Dermis blood vessel endothelial cell (primary cell): ENCODE data around the gene LTBP4. TPM values are rescaled to one million over a fixed set of nuclear protein-coding genes. Genes with fewer than 3 reads are reported as not detected.
A peak's percentile ranks its signal among the peaks of the same experiment; 100 is the strongest.
"Not testable (repeated sequence)": the region's sequence is repeated elsewhere in the genome, so short reads cannot be mapped to it uniquely, and the experiment has no call there.

Source experiments
- DNase-seq: peaks from one replicate; pipeline ENCODE4 v3.0.0; 2010
- total RNA-seq: library from RNA; depleted of rRNA; stranded (reverse); fragments of >200 nt; gene quantifications from 2 replicates; pipeline ENCODE4 v1.2.3, GENCODE V29; 2014

LTBP4 gene, protein sequence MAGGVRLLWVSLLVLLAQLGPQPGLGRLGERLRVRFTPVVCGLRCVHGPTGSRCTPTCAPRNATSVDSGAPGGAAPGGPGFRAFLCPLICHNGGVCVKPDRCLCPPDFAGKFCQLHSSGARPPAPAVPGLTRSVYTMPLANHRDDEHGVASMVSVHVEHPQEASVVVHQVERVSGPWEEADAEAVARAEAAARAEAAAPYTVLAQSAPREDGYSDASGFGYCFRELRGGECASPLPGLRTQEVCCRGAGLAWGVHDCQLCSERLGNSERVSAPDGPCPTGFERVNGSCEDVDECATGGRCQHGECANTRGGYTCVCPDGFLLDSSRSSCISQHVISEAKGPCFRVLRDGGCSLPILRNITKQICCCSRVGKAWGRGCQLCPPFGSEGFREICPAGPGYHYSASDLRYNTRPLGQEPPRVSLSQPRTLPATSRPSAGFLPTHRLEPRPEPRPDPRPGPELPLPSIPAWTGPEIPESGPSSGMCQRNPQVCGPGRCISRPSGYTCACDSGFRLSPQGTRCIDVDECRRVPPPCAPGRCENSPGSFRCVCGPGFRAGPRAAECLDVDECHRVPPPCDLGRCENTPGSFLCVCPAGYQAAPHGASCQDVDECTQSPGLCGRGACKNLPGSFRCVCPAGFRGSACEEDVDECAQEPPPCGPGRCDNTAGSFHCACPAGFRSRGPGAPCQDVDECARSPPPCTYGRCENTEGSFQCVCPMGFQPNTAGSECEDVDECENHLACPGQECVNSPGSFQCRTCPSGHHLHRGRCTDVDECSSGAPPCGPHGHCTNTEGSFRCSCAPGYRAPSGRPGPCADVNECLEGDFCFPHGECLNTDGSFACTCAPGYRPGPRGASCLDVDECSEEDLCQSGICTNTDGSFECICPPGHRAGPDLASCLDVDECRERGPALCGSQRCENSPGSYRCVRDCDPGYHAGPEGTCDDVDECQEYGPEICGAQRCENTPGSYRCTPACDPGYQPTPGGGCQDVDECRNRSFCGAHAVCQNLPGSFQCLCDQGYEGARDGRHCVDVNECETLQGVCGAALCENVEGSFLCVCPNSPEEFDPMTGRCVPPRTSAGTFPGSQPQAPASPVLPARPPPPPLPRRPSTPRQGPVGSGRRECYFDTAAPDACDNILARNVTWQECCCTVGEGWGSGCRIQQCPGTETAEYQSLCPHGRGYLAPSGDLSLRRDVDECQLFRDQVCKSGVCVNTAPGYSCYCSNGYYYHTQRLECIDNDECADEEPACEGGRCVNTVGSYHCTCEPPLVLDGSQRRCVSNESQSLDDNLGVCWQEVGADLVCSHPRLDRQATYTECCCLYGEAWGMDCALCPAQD (N-terminal part only)
- 16.8 and 25.2 TPM in 2 replicates for total RNA-seq

DNA sequence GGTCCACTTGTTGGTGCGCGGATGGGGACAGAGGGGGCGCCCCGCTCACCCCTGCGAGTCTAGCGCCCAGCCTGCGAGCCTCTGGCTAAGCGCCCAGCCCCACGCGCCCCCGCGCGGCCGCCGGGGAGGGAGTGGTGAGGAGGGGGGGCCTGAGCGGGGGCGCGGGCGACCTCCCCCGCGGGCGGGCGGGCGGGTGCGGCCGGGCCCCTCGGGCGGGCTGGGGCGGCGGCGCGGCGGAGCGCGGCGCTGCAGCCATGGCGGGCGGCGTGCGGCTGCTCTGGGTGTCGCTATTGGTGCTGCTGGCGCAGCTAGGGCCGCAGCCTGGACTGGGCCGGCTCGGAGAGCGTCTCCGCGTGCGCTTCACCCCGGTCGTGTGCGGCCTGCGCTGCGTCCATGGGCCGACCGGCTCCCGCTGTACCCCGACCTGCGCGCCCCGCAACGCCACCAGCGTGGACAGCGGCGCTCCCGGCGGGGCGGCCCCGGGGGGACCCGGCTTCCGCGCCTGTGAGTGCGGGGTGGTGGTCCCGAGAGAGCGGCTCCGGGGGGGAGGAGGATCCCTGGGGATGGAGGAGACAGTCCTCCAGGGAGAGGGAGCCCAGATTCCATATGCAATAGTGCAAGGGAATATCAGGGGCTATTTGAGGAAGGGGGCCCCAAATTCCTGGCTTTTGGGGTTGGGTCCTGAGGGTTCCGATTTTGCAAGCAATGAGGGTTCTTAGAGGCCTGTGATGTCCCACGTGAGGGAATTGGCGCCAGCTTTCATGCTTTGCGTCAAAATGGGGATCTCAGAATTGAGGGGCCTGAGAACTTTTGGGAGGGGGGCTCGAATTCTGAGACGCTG is at the start of gene LTBP4:
TSS of gene LTBP4 (plus strand) at position 236 of the 841 bp plus-strand sequence. CDS start at position 255, 19 bp downstream.
- peak; percentile 43 for DNase-seq

DNA sequence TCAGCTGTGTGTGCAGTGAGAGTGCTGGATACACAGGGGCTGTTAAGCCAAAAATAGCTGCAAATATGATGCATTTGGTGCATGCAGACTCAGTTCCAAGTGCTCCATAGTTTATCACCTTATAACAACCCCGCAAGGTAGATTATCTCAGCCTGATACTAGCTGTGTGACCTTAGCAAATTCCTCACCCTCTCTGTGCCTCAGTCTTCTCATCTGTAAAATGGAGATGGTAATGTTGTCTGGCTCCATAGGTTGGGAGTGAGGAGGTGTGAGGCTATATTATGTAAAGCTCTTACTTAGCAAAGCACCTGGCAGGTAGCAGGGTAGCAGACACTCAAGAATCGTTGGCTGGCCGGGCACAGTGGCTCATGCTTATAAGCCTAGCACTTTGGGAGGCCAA is 48.3 kb upstream of the LTBP4 start:
- no peak for DNase-seq

DNA sequence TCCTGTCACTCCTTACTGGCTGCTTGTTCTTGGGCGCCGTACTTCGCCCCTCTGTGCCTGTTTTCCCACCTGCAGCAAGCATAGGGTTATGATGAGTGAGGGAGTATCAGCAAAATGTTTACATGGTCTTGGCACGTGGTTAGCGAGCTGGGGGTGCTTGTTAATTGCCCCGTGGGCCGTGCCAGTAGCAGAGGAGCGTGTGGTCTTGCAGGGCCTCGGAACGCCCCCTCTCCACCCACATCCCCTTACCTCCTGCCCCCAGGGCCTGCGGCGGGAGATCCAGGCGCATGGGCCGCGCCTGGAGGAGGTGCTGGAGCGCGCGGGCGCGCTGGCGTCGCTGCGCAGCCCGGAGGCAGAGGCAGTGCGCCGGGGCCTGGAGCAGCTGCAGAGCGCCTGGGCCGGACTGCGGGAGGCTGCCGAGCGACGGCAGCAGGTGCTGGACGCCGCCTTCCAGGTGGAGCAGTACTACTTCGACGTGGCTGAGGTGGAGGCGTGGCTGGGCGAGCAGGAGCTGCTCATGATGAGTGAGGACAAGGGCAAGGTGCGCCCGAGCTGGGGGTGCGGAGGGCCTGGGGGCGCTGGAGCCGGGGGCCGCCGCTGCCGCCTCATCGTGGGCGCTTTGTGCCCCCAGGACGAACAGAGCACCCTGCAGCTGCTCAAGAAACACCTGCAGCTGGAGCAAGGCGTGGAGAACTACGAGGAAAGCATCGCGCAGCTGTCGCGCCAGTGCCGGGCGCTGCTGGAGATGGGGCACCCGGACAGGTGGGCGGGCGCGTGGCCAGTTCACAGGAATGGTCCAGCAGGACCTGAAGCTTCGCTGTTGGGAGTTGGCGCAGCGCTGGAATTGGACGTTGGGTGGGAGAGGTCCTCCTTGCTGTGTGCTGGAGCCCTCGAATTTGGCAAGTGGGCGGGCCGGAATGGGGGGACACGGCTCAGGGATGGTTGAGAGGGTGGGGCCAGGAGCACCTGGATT is 47.0 kb upstream of the LTBP4 start:
- DNase-seq, result no peak

DNA sequence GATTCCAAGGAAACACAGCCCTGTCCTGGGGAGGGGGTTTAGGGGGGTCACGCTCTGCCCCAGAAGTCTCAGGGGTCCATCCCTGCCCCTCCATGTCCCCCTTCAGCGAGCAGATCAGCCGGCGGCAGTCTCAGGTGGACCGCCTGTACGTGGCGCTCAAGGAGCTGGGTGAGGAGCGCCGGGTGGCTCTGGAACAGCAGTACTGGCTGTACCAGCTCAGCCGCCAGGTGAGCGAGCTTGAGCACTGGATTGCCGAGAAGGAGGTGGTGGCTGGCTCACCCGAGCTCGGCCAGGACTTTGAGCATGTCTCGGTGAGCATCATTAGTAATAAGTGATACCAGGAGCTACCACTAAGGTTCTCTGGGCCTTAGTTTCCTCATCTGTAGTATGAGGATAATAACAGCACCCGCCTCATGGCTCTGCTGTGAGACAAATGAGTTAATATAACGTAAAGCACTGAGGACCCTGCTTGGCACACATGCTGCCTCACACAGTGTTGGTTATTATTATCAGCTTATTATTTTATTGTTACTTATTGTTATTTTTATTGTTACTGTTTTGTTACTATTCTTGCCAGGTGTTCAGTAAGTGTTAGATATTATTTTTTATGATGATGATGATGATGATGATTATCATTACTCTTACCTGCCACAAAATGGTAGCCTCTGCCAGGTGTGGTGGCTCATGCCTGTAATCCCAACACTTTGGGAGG is 45.0 kb upstream of the LTBP4 start:
- no peak for DNase-seq

DNA sequence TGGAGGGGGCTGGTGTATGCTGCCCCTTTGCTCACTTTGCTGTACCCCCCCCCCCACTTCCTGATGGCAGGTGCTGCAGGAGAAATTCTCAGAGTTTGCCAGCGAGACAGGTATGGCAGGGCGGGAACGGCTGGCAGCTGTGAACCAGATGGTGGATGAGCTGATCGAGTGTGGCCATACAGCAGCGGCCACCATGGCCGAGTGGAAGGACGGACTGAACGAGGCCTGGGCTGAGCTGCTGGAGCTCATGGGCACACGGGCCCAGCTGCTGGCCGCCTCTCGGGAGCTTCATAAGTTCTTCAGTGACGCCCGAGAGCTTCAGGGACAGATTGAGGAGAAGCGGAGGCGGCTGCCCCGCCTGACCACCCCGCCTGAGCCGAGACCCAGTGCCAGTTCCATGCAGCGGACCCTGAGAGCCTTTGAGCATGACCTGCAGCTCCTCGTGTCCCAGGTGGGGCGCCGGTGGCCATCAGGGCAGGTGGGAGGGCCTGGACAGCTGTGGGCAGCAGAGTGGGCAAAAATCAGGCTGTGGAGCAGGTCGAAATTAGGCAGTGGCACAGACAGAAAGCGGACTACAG is 44.1 kb upstream of the LTBP4 start:
- DNase-seq, result no peak

DNA sequence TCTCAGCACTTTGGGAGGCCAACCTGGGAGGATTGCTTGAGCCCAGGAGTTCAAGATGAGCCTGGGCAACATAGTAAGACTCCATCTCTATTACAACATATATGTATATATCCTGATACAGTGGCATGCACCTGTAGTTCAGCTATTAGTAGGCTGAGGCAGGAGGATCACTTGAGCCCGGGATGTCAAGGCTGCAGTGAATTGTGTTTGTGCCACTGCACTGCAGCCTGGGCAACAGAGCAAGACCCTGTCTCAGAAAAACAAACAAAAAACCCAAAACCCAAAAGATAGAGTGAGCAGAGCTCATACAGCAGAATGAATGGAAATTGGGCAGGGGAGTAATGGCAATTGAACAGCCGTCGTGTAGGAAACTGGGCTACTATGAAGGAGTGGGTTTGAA is 41.8 kb upstream of the LTBP4 start:
- DNase-seq, result no peak

DNA sequence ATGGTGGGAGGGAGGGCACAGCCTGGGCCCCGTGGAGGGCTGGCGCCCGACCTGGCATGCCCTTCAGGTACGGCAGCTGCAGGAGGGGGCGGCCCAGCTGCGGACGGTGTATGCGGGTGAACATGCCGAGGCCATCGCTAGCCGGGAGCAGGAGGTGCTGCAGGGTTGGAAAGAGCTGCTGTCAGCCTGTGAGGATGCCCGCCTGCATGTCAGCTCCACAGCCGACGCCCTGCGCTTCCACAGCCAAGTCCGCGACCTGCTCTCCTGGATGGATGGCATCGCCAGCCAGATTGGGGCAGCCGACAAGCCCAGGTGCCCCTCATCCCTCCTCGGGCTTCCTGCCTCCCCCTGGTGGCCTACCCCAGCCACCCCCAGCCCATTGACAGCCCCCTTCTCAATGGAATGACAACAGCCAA is 41.1 kb upstream of the LTBP4 start:
- DNase-seq, result no peak

DNA sequence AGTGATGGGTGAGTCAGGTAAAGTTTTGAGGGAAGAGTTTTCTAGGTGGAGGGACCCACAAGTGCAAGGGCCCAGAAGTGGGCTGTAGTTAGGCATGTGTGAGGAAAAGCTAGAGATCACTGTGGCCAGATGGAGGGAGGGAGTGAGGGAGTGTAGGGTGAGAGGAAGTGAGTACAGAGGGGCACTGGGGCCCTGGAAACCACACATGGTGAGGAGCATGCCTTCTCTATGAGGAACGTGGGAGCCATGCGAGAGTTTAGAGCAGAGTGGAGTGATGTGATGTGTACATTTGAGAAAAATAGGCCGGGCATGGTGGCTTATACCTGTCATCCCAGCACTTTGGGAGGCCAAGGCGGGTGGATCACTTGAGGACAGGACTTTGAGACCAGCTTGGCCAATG is 39.2 kb upstream of the LTBP4 start:
- no peak for DNase-seq

DNA sequence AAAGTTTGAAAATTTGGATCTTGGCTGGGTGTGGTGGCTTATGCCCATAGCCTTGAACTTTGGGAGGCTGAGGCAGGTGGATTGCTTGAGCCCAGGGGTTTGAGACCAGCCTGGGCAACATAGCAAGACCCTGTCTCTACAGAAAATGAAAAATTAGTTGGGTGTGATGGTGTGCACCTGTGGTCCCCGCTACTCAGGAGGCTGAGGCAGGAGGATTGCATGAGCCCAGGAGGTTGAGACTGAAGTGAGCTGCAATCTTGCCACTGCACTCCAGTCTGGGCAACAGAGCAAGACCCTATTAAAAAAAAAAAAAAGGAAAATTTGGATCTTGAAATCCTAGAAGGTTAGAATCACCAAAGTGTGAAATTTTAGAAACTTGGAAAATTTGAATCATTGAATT is 36.6 kb upstream of the LTBP4 start:
- DNase-seq, result not testable (repeated sequence)

DNA sequence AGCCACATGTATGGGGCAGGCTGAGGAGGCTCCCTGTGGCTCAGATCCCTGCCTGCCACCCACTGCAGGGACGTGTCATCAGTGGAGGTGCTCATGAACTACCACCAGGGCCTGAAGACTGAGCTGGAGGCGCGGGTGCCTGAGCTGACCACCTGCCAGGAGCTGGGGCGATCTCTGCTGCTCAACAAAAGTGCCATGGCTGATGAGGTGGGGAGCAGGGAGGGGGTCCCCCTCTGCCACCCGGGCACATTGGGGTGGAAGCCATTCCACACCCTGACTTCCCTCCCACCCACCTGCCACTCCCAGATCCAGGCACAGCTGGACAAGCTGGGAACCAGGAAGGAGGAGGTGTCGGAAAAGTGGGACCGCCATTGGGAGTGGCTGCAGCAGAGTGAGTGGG is 35.8 kb upstream of the LTBP4 start:
- DNase-seq, result no peak

DNA sequence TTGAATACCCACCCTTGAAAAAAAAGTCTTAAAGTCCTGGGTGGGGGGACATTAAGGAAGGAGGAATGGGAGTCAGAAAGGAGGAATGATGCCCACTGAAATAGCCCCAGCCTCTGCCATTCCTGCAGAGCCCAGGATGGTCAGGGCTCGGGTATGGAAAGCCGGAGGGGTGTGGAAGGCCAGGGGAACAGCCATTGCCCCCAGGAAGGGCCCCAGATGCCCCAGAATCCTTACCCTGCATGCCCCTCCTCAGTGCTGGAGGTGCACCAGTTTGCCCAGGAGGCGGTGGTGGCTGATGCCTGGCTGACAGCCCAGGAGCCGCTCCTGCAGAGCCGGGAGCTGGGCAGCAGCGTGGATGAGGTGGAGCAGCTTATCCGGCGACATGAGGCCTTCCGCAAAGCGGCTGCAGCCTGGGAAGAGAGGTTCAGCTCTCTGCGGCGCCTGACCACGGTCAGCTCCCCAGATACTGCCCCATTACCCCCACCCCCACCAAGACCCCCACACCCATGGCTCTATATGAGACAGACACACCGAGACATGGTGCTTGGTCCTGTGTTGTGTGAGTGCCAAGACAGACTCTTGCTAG is 35.2 kb upstream of the LTBP4 start:
- DNase-seq, result no peak

DNA sequence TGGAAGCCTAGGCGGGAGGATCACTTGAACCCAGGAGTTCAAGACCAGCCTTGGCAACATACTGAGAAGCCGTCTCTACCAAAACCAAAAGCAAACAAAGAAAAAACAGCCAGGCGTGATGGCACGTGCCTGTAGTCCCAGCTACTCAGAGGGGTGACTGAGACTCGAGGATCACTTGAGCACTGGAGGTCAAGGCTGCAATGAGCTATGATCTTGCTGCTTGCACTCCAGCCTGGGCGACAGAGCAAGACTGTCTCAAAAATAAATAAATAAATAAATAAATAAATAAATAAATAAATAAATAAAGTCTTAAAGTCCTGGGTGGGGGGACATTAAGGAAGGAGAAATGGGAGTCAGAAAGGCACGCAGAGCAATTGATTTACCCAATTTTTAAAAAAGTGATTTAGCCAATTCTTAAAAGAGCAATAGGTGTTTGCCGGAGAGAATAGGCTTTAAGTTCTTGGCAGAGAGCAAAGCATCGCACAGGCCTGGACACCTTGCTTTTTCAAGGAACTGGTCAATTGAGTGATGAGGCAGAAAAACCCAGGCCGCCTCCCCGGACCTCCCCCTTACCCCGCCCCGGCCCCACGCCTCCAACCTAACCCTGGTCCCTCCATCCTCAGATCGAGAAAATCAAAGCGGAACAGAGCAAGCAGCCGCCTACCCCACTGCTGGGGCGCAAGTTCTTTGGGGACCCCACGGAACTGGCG is 34.0 kb upstream of the LTBP4 start:
- DNase-seq, result no peak

DNA sequence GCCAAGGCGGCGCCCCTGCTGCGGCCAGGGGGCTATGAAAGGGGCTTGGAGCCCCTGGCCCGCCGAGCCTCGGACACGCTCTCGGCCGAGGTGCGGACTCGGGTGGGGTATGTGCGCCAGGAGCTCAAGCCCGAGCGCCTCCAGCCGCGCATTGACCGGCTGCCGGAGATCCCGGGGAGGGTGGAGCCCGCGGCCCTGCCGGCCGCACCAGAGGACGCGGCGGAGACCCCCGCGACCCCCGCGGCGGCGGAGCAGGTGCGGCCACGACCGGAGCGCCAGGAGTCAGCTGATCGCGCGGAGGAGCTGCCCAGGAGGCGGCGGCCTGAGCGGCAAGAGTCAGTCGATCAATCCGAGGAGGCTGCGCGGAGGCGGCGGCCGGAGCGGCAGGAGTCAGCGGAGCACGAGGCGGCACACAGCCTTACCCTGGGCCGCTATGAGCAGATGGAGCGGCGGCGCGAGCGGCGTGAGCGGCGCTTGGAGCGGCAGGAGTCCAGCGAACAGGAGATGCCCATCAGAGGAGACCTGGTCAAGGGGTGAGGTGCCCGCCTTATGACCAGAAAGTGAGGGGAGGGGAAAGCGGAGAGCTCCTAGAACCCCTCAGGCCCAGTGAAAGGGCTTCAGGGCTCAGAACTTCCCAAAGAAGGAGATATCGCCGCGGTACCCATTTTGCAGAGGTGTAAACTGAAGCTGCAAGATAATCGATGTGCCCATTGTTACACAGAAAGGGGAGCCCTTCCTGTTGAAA is 33.2 kb upstream of the LTBP4 start:
- no peak for DNase-seq

DNA sequence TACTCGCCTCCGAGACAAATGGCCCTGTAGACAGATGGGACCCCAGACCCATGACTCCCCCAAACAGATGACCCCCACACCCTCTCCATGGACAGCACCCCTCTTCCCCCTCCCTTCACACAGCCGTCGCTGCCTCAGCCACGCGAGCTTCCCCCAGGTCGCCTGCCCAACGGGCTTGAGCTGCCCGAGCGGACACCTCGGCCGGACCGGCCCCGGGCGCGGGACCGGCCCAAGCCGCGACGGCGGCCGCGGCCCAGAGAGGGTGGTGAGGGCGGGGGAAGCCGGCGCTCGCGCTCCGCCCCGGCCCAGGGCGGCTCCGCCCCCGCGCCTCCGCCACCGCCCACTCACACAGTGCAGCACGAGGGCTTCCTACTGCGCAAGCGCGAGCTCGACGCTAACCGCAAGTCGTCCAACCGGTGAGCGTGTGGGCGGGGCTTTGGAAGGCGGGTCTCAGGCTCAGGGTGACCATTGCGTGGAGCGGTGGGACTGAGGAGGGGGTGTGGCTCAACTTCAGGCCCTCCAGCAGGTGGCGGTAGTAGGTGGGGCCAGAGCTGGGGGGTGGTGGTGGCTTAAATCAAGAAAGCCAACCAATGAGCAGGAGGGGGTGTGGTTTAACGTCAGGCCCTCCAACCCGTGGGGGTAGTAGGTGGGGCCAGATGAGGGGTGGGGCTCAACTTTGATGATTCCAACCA is 30.7 kb upstream of the LTBP4 start:
- DNase-seq, result peak; percentile 100

DNA sequence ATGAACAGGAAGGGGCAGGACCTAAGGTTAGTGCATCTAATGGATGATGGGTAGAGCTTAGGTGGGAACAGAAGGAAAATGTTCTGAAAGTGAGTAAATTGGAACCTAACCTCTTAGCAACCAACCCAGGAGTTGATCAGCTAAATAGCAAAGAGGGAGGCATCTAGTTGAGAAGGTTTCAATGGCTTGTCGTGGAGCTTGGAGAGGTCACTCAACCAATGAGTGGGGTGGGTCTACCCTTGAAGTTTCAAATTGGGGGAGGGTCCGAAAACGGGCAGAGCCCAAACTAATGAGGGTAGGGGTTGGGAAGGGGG is 30.2 kb upstream of the LTBP4 start:
- no peak for DNase-seq

DNA sequence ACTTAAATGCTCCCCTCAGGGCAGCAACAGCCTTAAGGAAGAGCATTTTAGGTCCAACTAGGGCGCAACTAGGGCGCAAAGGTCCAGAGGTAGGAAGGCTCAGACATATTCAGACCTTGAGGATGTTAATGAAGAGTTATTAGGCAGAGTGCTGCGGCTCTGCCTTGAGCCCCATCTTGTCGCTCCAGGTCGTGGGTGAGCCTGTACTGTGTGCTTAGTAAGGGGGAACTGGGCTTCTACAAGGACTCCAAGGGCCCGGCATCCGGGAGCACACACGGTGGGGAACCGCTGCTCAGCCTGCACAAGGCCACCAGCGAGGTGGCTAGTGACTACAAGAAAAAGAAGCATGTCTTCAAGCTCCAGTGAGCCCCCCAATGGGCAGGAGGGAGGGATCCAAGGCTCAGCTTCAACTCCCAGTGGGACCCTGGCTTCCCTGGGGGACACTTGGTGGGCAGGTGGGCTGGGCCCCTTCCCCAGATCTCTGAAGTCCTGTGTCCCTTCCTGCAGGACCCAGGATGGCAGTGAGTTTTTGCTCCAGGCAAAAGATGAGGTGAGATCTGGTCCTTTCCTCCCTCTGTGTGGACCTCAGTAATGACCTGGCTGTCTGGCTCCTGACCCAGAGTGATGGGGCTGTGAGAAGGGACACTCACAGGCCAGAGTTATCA is 29.2 kb upstream of the LTBP4 start:
- DNase-seq, result no peak

DNA sequence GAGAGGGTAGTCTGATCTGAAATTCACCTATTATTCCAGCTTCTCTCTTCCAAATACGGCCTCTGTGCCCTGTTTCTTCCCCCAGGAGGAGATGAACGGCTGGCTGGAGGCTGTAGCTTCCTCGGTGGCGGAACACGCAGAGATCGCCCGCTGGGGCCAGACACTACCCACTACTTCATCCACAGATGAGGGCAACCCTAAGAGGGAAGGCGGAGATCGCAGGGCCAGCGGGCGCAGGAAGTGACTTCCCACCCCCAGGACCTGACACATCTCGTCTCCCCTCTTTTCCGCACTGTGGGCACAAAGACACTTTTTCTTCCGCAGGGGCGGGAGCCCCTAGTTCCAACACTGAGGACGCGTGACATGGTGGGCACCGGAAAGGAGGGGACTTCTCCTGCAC is 25.8 kb upstream of the LTBP4 start:
- no peak for DNase-seq
